Urothelium cell line (cell line): ENCODE data around the gene OXGR1.
A peak's percentile ranks its signal among the peaks of the same experiment; 100 is the strongest.

Experiments
- DNase-seq: peaks from one replicate; pipeline ENCODE4 v3.0.0; 2011; ENCODE audit warnings: low spot score, mixed read lengths
- FAIRE-seq: peaks from 2 replicates; lab custom pipeline; 2011; peaks lifted over from hg19 to GRCh38; lab: Jason Lieb, UNC

Gene OXGR1

DNA sequence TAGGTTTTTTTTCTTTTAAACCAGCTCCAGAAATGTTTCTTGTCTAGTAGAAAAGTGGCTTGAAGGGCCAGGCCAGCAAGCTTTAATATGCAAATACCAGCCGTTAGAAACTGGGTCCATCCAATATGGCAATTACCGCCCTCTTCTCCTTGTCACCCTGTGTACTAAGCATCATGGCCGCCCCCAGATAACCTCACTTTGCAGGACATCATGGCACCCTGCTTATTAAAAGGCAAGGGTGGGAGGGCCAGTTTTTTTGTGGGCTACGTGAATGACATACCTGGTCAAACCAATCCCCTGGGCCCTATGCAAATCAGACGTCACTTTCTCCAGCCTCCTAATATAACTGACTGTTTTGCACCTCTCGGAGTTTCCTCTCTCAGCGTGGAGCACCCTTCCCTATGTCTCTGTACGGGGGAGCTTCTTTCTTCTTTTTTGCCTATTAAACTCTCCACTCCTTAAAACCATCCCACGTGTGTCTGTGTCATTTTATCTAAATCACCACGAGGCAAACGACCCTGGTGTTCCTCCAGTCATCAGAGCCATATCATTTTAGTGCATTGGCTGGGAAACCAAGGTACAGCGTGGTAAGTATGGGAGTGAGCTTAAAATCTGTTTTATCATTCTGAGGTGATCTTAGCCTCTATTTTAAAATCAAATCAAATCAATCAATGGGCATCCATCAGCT lies 27.7 kb downstream of the OXGR1 start:
- DNase-seq (no peak), FAIRE-seq (no peak)

DNA sequence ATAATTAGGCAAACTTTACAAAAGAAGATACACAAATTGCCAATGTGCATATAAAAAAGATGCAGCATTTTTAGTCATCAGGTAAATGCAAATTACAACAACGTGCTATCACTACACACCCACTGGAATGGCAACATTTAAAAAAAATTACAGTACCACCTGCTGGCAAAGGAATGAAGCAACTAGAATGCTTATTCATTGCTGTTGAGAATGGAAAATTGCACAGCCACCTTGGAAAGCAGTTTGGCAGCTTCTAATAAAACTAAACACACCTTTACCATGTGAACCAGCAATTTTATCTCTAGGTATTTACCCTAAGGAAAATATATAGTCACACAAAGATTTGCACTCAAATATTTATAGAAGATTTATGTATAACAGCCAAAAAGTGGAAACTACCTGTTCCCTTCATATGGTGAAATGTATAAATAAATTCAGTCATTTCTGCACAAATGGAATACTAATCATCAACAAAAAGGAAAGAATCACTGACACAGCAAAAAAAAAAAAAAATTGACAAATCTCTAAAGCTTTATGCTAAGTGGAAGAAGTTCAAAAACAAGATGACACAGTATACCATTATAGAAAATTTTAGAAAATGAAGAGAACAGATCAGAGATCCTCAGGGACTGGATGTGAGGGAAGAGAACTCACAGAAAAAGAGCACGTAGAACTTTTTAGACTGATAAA lies 30.3 kb downstream of the OXGR1 start:
- FAIRE-seq (no peak), DNase-seq (no peak)

DNA sequence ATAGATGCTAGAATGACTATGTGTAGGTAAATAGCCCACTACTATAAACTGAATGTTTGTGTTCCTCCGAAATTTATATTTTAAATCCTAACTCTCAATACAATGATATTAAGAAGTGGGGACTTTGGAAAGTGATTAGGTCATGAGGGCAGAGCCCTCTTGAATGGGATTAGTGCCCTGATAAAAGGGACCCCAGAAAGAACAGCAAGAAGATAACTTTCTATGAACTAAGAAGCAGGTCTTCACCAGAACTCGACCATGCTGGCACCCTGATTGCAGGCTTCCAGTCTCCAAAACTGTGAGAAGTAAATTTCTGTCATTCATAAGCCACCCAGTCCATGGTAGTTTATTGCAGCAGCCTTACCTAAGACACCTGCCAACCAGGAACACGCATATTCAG lies 33.9 kb downstream of the OXGR1 start:
- DNase-seq = no peak
- FAIRE-seq = no peak

DNA sequence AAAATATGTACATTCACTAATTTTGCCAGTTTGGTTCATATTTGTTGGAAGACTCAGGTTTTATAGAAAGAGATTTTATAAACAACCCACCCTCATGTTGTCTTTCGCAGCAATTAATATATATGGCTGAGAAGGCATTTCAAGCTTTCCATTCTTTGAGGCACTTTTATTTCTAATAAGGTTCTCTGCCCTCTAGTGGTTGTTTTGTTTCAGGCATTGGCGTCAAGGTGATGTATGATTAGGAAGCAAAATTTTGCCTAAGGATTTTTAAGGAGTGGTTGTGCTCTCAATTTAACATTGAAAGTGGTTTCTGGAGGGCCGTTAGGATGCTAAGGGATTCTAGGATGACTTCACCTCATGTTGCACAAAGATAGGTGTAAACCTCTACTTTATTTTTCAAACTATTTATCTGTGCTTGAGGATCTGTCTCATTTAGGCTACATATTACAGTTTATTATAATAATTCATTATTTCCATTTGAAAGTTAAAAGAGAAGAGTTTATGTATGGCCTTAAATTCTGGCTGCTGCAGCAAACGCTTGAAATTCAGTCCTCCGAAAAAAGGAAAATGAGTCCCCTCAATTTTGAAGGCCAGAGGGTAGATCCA lies 35.9 kb downstream of the OXGR1 start:
- DNase-seq (peak; percentile 8), FAIRE-seq (no peak)

DNA sequence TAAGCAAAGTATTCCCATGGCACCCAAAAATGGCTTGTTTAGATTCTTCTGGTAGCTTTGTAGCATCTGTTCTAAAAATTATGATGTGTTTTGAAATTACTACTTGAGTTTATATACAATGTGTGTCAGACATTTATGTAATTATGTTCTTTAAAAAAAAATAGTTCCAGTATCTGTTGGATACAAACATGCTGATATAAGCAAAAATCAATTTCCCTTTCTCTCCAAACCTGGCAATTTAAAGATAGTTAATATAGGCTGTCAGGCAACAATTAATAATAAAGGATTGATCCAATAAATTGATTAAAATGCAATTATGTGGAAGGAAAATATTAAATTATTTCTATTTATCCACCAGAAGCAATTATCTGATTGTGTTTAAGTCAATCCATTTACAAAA lies 41.7 kb downstream of the OXGR1 start:
- DNase-seq (no peak), FAIRE-seq (no peak)

DNA sequence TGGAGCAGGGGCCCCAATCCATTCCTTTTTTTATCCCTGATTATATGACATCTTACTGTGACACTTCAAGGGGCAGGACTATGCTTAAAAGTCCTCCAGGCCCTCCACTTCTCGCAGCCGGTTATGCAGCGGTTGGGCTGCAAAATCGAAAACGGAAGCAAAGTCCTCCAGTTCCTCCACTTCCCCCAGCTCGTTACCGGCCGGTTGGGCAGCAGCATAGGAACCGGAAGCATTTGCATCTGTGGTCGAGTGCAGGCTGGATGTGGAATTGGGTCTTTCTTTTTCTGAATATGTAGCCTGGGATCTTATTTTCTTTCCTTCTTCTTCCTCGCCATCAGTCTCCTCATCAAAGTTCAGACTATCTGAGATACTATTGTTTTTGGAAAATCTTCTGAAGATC lies 46.1 kb downstream of the OXGR1 start:
- FAIRE-seq (no peak), DNase-seq (no peak)

DNA sequence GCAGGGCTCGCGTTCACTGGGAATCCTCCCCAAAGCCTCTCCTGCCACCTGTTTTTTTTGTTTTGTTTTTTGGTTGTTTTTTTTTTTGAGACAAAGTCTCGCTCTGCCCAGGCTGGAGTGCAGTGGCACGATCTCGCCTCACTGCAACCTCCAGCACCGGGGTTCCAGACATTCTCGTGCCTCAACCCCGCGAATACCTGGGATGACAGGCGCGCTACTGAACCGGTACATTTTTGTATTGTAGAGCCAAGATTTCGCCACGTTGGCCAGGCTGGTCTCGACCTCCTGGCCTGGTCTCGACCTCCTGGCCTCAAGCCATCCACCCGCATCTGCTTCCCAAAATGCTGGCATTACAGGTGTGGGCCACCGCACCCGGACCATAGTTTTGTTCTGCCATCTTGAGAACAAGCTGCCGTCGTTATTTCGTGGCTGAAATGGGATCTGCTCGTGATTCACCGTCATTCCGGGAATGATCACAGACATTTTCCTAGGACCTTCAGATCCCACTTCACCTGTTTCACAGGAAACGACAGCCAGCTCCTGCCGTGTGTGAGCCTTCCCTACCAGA lies 46.8 kb downstream of the OXGR1 start:
- FAIRE-seq (no peak), DNase-seq (no peak)

DNA sequence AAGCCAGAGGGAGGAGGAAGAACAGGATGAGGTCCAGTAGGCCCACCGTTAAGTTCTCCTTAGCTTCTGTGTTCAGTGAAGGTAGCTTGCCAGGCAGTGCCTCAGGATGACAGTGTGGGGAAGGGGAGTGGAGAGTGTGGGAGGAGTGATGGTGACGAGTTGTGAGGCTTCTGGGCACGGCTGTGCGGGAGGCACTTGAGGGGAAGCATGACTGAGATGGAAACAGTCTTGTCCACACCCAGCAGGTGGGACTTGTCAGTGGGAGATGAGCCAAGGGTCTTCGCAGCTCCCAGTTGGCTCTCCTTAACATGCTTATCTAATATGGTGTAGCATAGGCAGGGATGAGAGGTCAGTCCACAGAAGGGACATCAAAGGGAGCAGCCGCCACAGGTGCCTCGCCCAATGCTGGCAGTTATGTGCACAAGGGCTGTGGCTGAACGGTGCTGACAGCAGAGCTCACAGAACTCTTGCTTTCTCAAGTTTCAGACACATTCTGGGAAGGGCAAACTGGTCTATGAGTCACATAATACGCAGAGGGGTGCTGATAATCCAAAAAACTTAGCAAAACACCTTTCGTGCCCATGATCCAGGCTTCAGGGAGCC lies 47.5 kb downstream of the OXGR1 start:
- DNase-seq (no peak), FAIRE-seq (no peak)

DNA sequence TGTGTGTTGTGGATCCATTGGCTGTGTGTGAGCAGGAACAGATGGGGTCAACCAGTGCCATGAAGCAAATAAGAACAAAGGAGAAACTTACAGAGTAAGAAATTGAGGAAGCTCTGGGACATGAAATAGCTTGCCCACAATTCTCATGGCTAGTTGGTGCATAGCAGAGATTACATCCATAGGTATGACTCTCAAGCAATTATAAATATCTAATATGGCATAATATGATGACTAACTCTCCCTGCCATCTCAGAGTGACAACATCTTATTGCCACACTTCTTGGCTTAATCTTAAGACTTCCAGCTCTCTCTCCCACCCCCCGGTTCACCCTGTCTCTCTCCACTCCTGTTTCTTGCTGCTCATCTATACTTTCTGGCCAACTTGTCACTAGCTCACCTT lies 53.3 kb downstream of the OXGR1 start:
- DNase-seq = no peak
- no peak for FAIRE-seq

DNA sequence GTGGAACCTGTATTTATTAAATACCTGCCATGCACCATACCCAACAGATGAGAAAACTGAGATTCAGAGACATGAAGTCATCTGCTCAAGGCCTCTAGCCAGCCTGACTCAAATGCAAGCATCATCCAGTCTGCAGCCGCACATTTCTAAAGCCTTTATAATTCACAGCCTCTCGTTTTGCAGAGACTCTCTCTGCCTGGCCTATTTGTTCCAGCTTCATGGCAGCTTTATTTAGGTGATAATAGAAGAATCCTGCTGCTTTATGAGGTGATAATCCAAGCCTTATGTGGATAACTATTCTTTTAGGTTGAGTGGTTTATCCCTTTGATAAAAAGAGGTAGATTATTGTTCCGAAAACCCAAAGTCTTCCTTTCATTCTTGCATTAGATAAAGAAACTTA lies 58.4 kb downstream of the OXGR1 start:
- DNase-seq = no peak

More for the DNA sequence above, 58.4 kb downstream of the OXGR1 start:
- FAIRE-seq = no peak
